HEK293 (cell line): ENCODE results near the gene LTBP1.

Source experiments
- CTCF ChIA-PET: fragments of 350-600 bp; formaldehyde crosslinking; extraction: SDS; loops from one replicate; lab custom pipeline; 2021; ENCODE audit warnings: antibody characterized with exemption; lab: Yijun Ruan, JAX
- POLR2A ChIA-PET: fragments of 300-600 bp; formaldehyde crosslinking; extraction: SDS; loops from one replicate; lab custom pipeline; 2020; ENCODE audit warnings: antibody characterized with exemption, inconsistent platforms; lab: Yijun Ruan, JAX
- H3K27ac ChIP-seq: fragments of 200-500 bp; sonication (Bioruptor generic); 2 replicates; pipeline ENCODE4 v1.5.1; 2014; ENCODE audit warnings: low read depth, low read length, control low read depth, inconsistent platforms; ENCODE audit errors: extremely low read depth
- H3K36me3 ChIP-seq, 2 experiments: fragments of 200-500 bp in 1 of 2; sonication (Bioruptor generic) in 1 of 2; 1 replicate in 1 of 2; 2 replicates in 1 of 2; pipeline ENCODE4 v1.5.1; 2014 to 2017; ENCODE audit warnings: inconsistent platforms in 2 of 2, low read length in 2 of 2; ENCODE audit not compliant: control insufficient read depth in 2 of 2, insufficient read depth in 1 of 2
- H3K4me1 ChIP-seq: fragments of 200-500 bp; sonication (Bioruptor generic); 2 replicates; pipeline ENCODE4 v1.5.1; 2014; ENCODE audit warnings: mild to moderate bottlenecking, low read length, inconsistent platforms; ENCODE audit not compliant: control insufficient read depth, insufficient read depth
- H3K4me3 ChIP-seq: 2 replicates; pipeline ENCODE4 v1.5.1; 2011; ENCODE audit warnings: low read depth, mild to moderate bottlenecking, control low read depth, low read length, moderate library complexity
- H3K9me3 ChIP-seq: fragments of 200-500 bp; sonication (Bioruptor generic); 2 replicates; pipeline ENCODE4 v1.5.1; 2014; ENCODE audit warnings: low read depth, low read length, inconsistent platforms; ENCODE audit not compliant: control insufficient read depth, insufficient read depth
- HOXD13 ChIP-seq: sonication (generic); formaldehyde crosslinking; IDR thresholded peaks from 2 replicates; pipeline ENCODE4 v1.8.0; 2022; ENCODE audit warnings: missing genetic modification reagents, borderline replicate concordance
- KLF1 ChIP-seq: fragments of 450-650 bp; formaldehyde crosslinking; IDR thresholded peaks from 2 replicates; pipeline ENCODE4 v1.5.1; 2016; ENCODE audit warnings: missing biosample characterization, missing genetic modification characterization
- SETDB1 ChIP-seq: IDR thresholded peaks from one replicate; pipeline ENCODE4 v1.6.1; 2017; ENCODE audit warnings: mild to moderate bottlenecking, low read length, moderate library complexity, mixed read lengths; ENCODE audit not compliant: insufficient read length
- ZNF155 ChIP-seq: fragments of 450-650 bp; formaldehyde crosslinking; IDR thresholded peaks from 2 replicates; pipeline ENCODE4 v1.5.1; 2016; ENCODE audit warnings: missing biosample characterization, missing genetic modification characterization
- ZNF211 ChIP-seq: fragments of 450-650 bp; formaldehyde crosslinking; IDR thresholded peaks from 2 replicates; pipeline ENCODE4 v1.5.1; 2016; ENCODE audit warnings: low read depth, missing biosample characterization, missing genetic modification characterization
- ZNF37A ChIP-seq: fragments of 450-650 bp; IDR thresholded peaks from 2 replicates; pipeline ENCODE4 v1.5.1; 2018; ENCODE audit warnings: missing biosample characterization, missing genetic modification characterization
- ZNF416 ChIP-seq: fragments of 450-650 bp; formaldehyde crosslinking; IDR thresholded peaks from 2 replicates; pipeline ENCODE4 v1.5.1; 2016; ENCODE audit warnings: missing biosample characterization, missing genetic modification characterization
- ZNF423 ChIP-seq: fragments of 450-650 bp; formaldehyde crosslinking; IDR thresholded peaks from 2 replicates; pipeline ENCODE4 v1.5.1; 2016; ENCODE audit warnings: missing biosample characterization, missing genetic modification characterization
- ZNF514 ChIP-seq: fragments of 450-650 bp; formaldehyde crosslinking; IDR thresholded peaks from 2 replicates; pipeline ENCODE4 v1.5.1; 2016; ENCODE audit warnings: missing biosample characterization, missing genetic modification characterization
- ZNF544 ChIP-seq: fragments of 450-650 bp; formaldehyde crosslinking; IDR thresholded peaks from 2 replicates; pipeline ENCODE4 v1.5.0; 2017; ENCODE audit warnings: missing biosample characterization, missing genetic modification characterization
- ZNF558 ChIP-seq: fragments of 450-650 bp; formaldehyde crosslinking; IDR thresholded peaks from 2 replicates; pipeline ENCODE4 v1.5.1; 2016; ENCODE audit warnings: missing biosample characterization, missing genetic modification characterization
- ZNF560 ChIP-seq: fragments of 450-650 bp; formaldehyde crosslinking; IDR thresholded peaks from 2 replicates; pipeline ENCODE4 v1.5.1; 2017; ENCODE audit warnings: missing biosample characterization, missing genetic modification characterization, borderline replicate concordance
- ZNF677 ChIP-seq: fragments of 450-650 bp; IDR thresholded peaks from 2 replicates; pipeline ENCODE4 v1.5.0; 2018; ENCODE audit warnings: missing biosample characterization, mild to moderate bottlenecking, missing genetic modification characterization, moderate library complexity
- ZNF830 ChIP-seq: fragments of 450-650 bp; IDR thresholded peaks from 2 replicates; pipeline ENCODE4 v1.5.0; 2018; ENCODE audit warnings: missing biosample characterization, missing genetic modification characterization, low read depth, mild to moderate bottlenecking, moderate library complexity
- ZSCAN23 ChIP-seq: fragments of 450-650 bp; formaldehyde crosslinking; IDR thresholded peaks from 2 replicates; pipeline ENCODE4 v1.5.1; 2016; ENCODE audit warnings: missing biosample characterization, missing genetic modification characterization
- TF ChIP-seq, protein P1 (sequence below): fragments of 450-650 bp; formaldehyde crosslinking; IDR thresholded peaks from 2 replicates; pipeline ENCODE4 v1.5.1; 2016; ENCODE audit warnings: missing biosample characterization, missing genetic modification characterization, borderline replicate concordance
- TF ChIP-seq, protein P2 (sequence below): fragments of 450-650 bp; formaldehyde crosslinking; IDR thresholded peaks from 2 replicates; pipeline ENCODE4 v1.5.1; 2016; ENCODE audit warnings: missing biosample characterization, missing genetic modification characterization
- TF ChIP-seq, protein P3 (sequence below): fragments of 450-650 bp; formaldehyde crosslinking; IDR thresholded peaks from 2 replicates; pipeline ENCODE4; 2016; ENCODE audit warnings: missing biosample characterization, missing genetic modification characterization
- TF ChIP-seq, protein P4 (sequence below): fragments of 450-650 bp; formaldehyde crosslinking; IDR thresholded peaks from 2 replicates; pipeline ENCODE4 v1.5.1; 2016; ENCODE audit warnings: missing biosample characterization, missing genetic modification characterization
- TF ChIP-seq, protein P5 (sequence below): fragments of 450-650 bp; formaldehyde crosslinking; optimal IDR thresholded peaks from 2 replicates; pipeline ENCODE3; 2016; ENCODE audit warnings: missing biosample characterization, mild to moderate bottlenecking, missing genetic modification characterization
- TF ChIP-seq, protein P6 (sequence below): fragments of 450-650 bp; formaldehyde crosslinking; IDR thresholded peaks from 2 replicates; pipeline ENCODE4 v1.5.1; 2016; ENCODE audit warnings: missing biosample characterization, missing genetic modification characterization
- TF ChIP-seq, protein P7 (sequence below): fragments of 450-650 bp; formaldehyde crosslinking; IDR thresholded peaks from 2 replicates; pipeline ENCODE4 v1.5.1; 2016; ENCODE audit warnings: missing biosample characterization, missing genetic modification characterization, low read depth

The LTBP1 gene

DNA sequence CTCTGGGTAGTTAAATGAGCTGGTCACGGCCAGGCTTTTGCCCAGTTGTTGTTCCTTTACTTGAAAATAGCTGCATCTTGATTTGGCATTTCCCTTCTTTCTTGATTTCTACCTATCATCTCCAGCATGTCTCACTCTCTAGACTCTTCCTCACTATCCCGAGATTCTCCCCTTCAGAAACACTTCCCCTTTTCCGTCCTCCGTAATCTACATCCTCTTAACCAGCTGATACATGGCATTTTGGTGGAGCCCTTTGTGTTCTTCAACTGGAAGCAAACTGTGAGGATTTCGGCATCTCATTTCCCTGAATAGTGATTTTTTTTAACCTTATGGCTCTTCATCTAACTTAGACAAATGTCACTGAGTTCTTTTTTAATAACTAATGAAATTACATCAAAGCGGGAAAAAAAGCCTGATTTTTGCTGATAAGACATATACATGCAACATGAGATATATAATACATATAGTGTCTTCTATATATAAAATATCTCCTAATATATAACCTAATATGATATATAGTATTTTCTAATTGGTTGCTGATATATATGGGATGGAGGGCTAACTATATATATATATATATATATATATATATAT, 309.5 kb downstream of the LTBP1 start:
- no peaks in the 10 kb centered on the region for H3K9me3 ChIP-seq
- no peaks in the 10 kb centered on the region for H3K36me3 ChIP-seq
- no peak overlapping the region for H3K4me3 ChIP-seq
- no peaks in the 10 kb centered on the region for H3K4me1 ChIP-seq
- POLR2A ChIA-PET = no interaction called here
- CTCF ChIA-PET = interaction anchor here (0.6 kb wide), 1 partner anchor 48 kb away, joined by 8 read pairs; no protein-coding TSS in a partner anchor
- no peak overlapping the region for H3K27ac ChIP-seq
- TF ChIP-seq, protein P1, sequence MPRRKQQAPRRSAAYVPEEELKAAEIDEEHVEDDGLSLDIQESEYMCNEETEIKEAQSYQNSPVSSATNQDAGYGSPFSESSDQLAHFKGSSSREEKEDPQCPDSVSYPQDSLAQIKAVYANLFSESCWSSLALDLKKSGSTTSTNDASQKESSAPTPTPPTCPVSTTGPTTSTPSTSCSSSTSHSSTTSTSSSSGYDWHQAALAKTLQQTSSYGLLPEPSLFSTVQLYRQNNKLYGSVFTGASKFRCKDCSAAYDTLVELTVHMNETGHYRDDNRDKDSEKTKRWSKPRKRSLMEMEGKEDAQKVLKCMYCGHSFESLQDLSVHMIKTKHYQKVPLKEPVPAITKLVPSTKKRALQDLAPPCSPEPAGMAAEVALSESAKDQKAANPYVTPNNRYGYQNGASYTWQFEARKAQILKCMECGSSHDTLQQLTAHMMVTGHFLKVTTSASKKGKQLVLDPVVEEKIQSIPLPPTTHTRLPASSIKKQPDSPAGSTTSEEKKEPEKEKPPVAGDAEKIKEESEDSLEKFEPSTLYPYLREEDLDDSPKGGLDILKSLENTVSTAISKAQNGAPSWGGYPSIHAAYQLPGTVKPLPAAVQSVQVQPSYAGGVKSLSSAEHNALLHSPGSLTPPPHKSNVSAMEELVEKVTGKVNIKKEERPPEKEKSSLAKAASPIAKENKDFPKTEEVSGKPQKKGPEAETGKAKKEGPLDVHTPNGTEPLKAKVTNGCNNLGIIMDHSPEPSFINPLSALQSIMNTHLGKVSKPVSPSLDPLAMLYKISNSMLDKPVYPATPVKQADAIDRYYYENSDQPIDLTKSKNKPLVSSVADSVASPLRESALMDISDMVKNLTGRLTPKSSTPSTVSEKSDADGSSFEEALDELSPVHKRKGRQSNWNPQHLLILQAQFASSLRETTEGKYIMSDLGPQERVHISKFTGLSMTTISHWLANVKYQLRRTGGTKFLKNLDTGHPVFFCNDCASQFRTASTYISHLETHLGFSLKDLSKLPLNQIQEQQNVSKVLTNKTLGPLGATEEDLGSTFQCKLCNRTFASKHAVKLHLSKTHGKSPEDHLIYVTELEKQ (tag by site-specific recombination) = no peak
- TF ChIP-seq, protein P2, sequence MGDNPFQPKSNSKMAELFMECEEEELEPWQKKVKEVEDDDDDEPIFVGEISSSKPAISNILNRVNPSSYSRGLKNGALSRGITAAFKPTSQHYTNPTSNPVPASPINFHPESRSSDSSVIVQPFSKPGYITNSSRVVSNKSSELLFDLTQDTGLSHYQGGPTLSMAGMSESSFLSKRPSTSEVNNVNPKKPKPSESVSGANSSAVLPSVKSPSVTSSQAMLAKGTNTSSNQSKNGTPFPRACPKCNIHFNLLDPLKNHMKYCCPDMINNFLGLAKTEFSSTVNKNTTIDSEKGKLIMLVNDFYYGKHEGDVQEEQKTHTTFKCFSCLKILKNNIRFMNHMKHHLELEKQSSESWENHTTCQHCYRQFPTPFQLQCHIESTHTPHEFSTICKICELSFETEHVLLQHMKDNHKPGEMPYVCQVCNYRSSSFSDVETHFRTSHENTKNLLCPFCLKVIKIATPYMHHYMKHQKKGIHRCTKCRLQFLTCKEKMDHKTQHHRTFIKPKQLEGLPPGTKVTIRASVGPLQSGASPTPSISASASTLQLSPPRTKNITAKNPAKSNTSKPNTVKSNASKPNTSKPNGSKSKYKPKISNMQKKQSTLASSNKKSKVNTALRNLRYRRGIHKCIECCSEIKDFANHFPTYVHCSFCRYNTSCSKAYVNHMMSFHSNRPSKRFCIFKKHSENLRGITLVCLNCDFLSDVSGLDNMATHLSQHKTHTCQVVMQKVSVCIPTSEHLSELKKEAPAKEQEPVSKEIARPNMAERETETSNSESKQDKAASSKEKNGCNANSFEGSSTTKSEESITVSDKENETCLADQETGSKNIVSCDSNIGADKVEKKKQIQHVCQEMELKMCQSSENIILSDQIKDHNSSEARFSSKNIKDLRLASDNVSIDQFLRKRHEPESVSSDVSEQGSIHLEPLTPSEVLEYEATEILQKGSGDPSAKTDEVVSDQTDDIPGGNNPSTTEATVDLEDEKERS = no peak
- TF ChIP-seq HOXD13 (CRISPR knock-in tag) (no peak), ZNF677 (tag by site-specific recombination) (no peak), ZNF560 (no peak), ZNF544 (tag by site-specific recombination) (no peak), ZNF416 (tag by site-specific recombination) (no peak)

DNA sequence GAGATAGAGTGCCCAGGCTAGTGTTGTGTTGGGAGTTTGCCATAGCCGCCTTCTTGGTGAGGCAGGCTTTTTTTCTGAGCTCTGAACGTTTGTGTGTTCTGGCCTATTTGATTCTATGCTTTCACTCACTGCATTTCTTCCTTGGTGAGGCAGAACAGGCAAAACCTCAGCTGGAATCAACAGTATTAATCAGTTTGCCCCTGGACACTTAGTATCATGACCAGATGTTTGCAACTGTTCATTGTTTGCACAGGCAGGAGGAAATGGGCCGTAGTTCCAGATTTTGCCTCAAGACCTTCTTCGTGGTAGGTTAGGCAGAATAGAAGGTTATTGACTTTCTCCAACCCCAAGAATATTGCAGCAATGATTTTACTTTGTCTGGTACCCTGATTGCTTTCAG, 311.6 kb downstream of the LTBP1 start:
- ChIA-PET POLR2A (no interaction called here), CTCF (no interaction called here)
- Histone ChIP-seq H3K36me3 (no peaks in the 10 kb centered on the region), H3K9me3 (no peaks in the 10 kb centered on the region), H3K4me3 (no peak overlapping the region), H3K4me1 (no peaks in the 10 kb centered on the region), H3K27ac (no peak overlapping the region)
- TF ChIP-seq, protein P3, sequence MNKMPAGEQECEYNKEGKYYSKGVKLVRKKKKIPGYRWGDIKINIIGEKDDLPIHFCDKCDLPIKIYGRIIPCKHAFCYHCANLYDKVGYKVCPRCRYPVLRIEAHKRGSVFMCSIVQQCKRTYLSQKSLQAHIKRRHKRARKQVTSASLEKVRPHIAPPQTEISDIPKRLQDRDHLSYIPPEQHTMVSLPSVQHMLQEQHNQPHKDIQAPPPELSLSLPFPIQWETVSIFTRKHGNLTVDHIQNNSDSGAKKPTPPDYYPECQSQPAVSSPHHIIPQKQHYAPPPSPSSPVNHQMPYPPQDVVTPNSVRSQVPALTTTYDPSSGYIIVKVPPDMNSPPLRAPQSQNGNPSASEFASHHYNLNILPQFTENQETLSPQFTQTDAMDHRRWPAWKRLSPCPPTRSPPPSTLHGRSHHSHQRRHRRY (tag by site-specific recombination) = no peak
- TF ChIP-seq, protein P4, sequence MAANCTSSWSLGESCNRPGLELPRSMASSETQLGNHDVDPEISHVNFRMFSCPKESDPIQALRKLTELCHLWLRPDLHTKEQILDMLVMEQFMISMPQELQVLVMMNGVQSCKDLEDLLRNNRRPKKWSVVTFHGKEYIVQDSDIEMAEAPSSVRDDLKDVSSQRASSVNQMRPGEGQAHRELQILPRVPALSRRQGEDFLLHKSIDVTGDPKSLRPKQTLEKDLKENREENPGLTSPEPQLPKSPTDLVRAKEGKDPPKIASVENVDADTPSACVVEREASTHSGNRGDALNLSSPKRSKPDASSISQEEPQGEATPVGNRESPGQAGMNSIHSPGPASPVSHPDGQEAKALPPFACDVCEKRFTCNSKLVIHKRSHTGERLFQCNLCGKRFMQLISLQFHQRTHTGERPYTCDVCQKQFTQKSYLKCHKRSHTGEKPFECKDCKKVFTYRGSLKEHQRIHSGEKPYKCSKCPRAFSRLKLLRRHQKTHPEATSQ (tag by site-specific recombination) = no peak
- no peak for TF ChIP-seq SETDB1
- TF ChIP-seq KLF1 (tag by site-specific recombination) = no peak
- TF ChIP-seq ZNF830 (tag by site-specific recombination) = no peak
- no peak for TF ChIP-seq ZNF37A (tag by site-specific recombination)
- TF ChIP-seq ZNF514 = no peak
- TF ChIP-seq, protein P5, sequence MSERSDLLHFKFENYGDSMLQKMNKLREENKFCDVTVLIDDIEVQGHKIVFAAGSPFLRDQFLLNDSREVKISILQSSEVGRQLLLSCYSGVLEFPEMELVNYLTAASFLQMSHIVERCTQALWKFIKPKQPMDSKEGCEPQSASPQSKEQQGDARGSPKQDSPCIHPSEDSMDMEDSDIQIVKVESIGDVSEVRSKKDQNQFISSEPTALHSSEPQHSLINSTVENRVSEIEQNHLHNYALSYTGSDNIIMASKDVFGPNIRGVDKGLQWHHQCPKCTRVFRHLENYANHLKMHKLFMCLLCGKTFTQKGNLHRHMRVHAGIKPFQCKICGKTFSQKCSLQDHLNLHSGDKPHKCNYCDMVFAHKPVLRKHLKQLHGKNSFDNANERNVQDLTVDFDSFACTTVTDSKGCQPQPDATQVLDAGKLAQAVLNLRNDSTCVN (tag by site-specific recombination) = no peak
- TF ChIP-seq ZNF558 (tag by site-specific recombination) = no peak
- no peak for TF ChIP-seq ZSCAN23 (tag by site-specific recombination)
- TF ChIP-seq ZNF423 (tag by site-specific recombination) = no peak
- no peak for TF ChIP-seq ZNF155
- TF ChIP-seq, protein P6, sequence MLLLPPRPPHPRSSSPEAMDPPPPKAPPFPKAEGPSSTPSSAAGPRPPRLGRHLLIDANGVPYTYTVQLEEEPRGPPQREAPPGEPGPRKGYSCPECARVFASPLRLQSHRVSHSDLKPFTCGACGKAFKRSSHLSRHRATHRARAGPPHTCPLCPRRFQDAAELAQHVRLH (tag by site-specific recombination) = no peak
- no peak for TF ChIP-seq ZNF211 (tag by site-specific recombination)
- TF ChIP-seq, protein P7, sequence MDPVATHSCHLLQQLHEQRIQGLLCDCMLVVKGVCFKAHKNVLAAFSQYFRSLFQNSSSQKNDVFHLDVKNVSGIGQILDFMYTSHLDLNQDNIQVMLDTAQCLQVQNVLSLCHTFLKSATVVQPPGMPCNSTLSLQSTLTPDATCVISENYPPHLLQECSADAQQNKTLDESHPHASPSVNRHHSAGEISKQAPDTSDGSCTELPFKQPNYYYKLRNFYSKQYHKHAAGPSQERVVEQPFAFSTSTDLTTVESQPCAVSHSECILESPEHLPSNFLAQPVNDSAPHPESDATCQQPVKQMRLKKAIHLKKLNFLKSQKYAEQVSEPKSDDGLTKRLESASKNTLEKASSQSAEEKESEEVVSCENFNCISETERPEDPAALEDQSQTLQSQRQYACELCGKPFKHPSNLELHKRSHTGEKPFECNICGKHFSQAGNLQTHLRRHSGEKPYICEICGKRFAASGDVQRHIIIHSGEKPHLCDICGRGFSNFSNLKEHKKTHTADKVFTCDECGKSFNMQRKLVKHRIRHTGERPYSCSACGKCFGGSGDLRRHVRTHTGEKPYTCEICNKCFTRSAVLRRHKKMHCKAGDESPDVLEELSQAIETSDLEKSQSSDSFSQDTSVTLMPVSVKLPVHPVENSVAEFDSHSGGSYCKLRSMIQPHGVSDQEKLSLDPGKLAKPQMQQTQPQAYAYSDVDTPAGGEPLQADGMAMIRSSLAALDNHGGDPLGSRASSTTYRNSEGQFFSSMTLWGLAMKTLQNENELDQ (tag by site-specific recombination) = no peak
